IPS-18c (cell line): ENCODE data around the gene EPS8L1.
"Not testable (repeated sequence)": the region's sequence is repeated elsewhere in the genome, so short reads cannot be mapped to it uniquely, and the experiment has no call there.

Source experiments
- H3K4me3 ChIP-seq: 2 replicates; pipeline ENCODE4 v1.7.0; 2013; ENCODE audit warnings: low read depth, mild to moderate bottlenecking, low read length, moderate library complexity; ENCODE audit not compliant: insufficient read depth
- H3K9me3 ChIP-seq: one replicate; pipeline ENCODE4 v1.6.1; 2013; ENCODE audit warnings: mild to moderate bottlenecking, low read length, moderate library complexity; ENCODE audit not compliant: control insufficient read depth, insufficient read depth

EPS8L1 gene

GRCh38 chr19:55075371-55075998 is at the start of gene EPS8L1:
TSS of gene EPS8L1 (plus strand) at chr19:55075869. CDS start at chr19:55076445, 576 bp downstream.
- H3K9me3 ChIP-seq: peaks cover 2% of the 10 kb centered on the region
- peak within 1 kb of the TSS; percentile 24; the same call in 1 of the 2 replicates for H3K4me3 ChIP-seq

GRCh38 chr19:55027140-55027471 is 48.6 kb upstream of the EPS8L1 start:
- H3K4me3 ChIP-seq, H3K9me3 ChIP-seq: not testable (repeated sequence)

- no peaks in the 10 kb centered on the region for H3K9me3 ChIP-seq
- no peak overlapping the region for H3K4me3 ChIP-seq
Observed at GRCh38 chr19:55027472-55028337, 48.0 kb upstream of the EPS8L1 start.

GRCh38 chr19:55028757-55029156 is 46.9 kb upstream of the EPS8L1 start:
- no peaks in the 10 kb centered on the region for H3K9me3 ChIP-seq

GRCh38 chr19:55031178-55031577 is 44.5 kb upstream of the EPS8L1 start:
- Histone ChIP-seq H3K4me3 (no peak overlapping the region), H3K9me3 (no peaks in the 10 kb centered on the region)

More at GRCh38 chr19:55028757-55029156, 46.9 kb upstream of the EPS8L1 start:
- H3K4me3 ChIP-seq: no peak overlapping the region

GRCh38 chr19:55032170-55032800 is 43.4 kb upstream of the EPS8L1 start:
- H3K9me3 ChIP-seq: no peaks in the 10 kb centered on the region

GRCh38 chr19:55032976-55033643 is 42.6 kb upstream of the EPS8L1 start:
- not testable (repeated sequence) for H3K4me3 ChIP-seq, H3K9me3 ChIP-seq

More at GRCh38 chr19:55032170-55032800, 43.4 kb upstream of the EPS8L1 start:
- no peak overlapping the region for H3K4me3 ChIP-seq

GRCh38 chr19:55034751-55035150 is 40.9 kb upstream of the EPS8L1 start:
- H3K9me3 ChIP-seq: no peaks in the 10 kb centered on the region
- no peak overlapping the region for H3K4me3 ChIP-seq

GRCh38 chr19:55036058-55036457 is 39.6 kb upstream of the EPS8L1 start:
- Histone ChIP-seq H3K9me3 (no peaks in the 10 kb centered on the region), H3K4me3 (no peak overlapping the region)

GRCh38 chr19:55037603-55038002 is 38.1 kb upstream of the EPS8L1 start:
- H3K9me3 ChIP-seq, H3K4me3 ChIP-seq: not testable (repeated sequence)

GRCh38 chr19:55040654-55041053 is 35.0 kb upstream of the EPS8L1 start:
- H3K9me3 ChIP-seq, H3K4me3 ChIP-seq: not testable (repeated sequence)

GRCh38 chr19:55041244-55041626 is 34.4 kb upstream of the EPS8L1 start:
- H3K9me3 ChIP-seq: no peaks in the 10 kb centered on the region
- H3K4me3 ChIP-seq: no peak overlapping the region

GRCh38 chr19:55041627-55042343 is 33.9 kb upstream of the EPS8L1 start:
- Histone ChIP-seq H3K9me3 (no peaks in the 10 kb centered on the region), H3K4me3 (no peak overlapping the region)

- Histone ChIP-seq H3K4me3 (no peak overlapping the region), H3K9me3 (no peaks in the 10 kb centered on the region)
Observed at GRCh38 chr19:55042344-55042678, 33.4 kb upstream of the EPS8L1 start.

- no peak overlapping the region for H3K4me3 ChIP-seq
- H3K9me3 ChIP-seq: no peaks in the 10 kb centered on the region
Observed at GRCh38 chr19:55042688-55043087, 33.0 kb upstream of the EPS8L1 start.

- Histone ChIP-seq H3K4me3 (no peak overlapping the region), H3K9me3 (no peaks in the 10 kb centered on the region)
Observed at GRCh38 chr19:55044286-55044685, 31.4 kb upstream of the EPS8L1 start.
